NCI-H226 (cell line): ENCODE results near the gene FASTKD2.

Experiments
- DNase-seq: peaks from one replicate; pipeline ENCODE4 v3.0.0-alpha.2; 2015

Gene FASTKD2

GRCh38 chr2:206840999-206841398 lies 75.6 kb downstream of the FASTKD2 start:
- no peak for DNase-seq
